ENCODE results near the gene COX6A2. TPM values are rescaled to one million over a fixed set of nuclear protein-coding genes. Genes with fewer than 3 reads are reported as not detected.
A peak's percentile ranks its signal among the peaks of the same experiment; 100 is the strongest.

The COX6A2 gene
- total RNA-seq, 2 experiments from 2014 or later: not detected

- Histone ChIP-seq H3K36me3 (ENCODE audit: insufficient read depth, low read length) (no peaks in the 10 kb centered on the region), H3K4me1 (ENCODE audit: insufficient read depth, low read length) (peaks cover 51% of the 10 kb centered on the region), H3K4me3 (ENCODE audit: low read length) (no peak overlapping the region), H3K9me3 (ENCODE audit: control insufficient read depth in 1 of 2, insufficient read depth in 1 of 2, low read length in 2 of 2) (peaks cover 0 to 6% of the 10 kb centered on the region in 2 experiments), H3K27me3 (ENCODE audit: control insufficient read depth in 1 of 2, insufficient read depth in 2 of 2, low read length in 2 of 2) (peaks cover 10 to 24% of the 10 kb centered on the region in 2 experiments), H3K27ac (ENCODE audit: low read depth in 1 of 2, low read length in 2 of 2) (no peak overlapping the region)
- Mint-ChIP-seq H3K27me3 (peaks cover 13% of the 10 kb centered on the region), H3K9me3 (no peaks in the 10 kb centered on the region), H3K4me3 (peak overlapping the region; percentile 76), H3K27ac (no peak overlapping the region), H3K36me3 (ENCODE audit: low read depth) (no peaks in the 10 kb centered on the region), H3K4me1 (ENCODE audit: low read depth) (peaks cover 25% of the 10 kb centered on the region)
- DNase-seq (peak in 5 of 14 experiments; percentile 38 to 72 (median 51)), ATAC-seq (ENCODE audit: poor library complexity) (peak; percentile 23)
- ChIA-PET POLR2A (no interaction called here), CTCF (no interaction called here)
- intact Hi-C loops (cut with DNase I, micrococcal nuclease): loop anchor here in 1 of 2 experiments (5.0 kb wide), 1 partner anchor 385 kb away; no protein-coding TSS in a partner anchor
- no peak for TF ChIP-seq CTCF (IDR thresholded peaks at IDR 0.05)
Measured at GRCh38 chr16:31472709-31473203, 44.6 kb upstream of the COX6A2 start.

GRCh38 chr16:31471875-31472708 lies 43.9 kb upstream of the COX6A2 start, which contains the start of gene TGFB1I1:
TGFB1I1 (plus strand) TSS chr16:31472152; CDS start chr16:31472189, 37 bp downstream.
- Mint-ChIP-seq H3K4me1 (ENCODE audit: low read depth) (peaks cover 22% of the 10 kb centered on the region), H3K27me3 (peaks cover 13% of the 10 kb centered on the region), H3K4me3 (peak within 1 kb of the TSS; percentile 76), H3K27ac (no peak within 1 kb of the TSS), H3K36me3 (ENCODE audit: low read depth) (peaks cover 4% of the 10 kb centered on the region), H3K9me3 (no peaks in the 10 kb centered on the region)
- ATAC-seq (ENCODE audit: poor library complexity): no peak
- intact Hi-C loops (cut with DNase I, micrococcal nuclease): loop anchor here in 1 of 2 experiments (5.0 kb wide), 1 partner anchor 385 kb away; no protein-coding TSS in a partner anchor
- peaks cover 51% of the 10 kb centered on the region for H3K4me1 ChIP-seq (ENCODE audit: insufficient read depth, low read length)
- H3K36me3 ChIP-seq (ENCODE audit: insufficient read depth, low read length): peaks cover under 1% of the 10 kb centered on the region
- DNase-seq: peak in 1 of 14 experiments; percentile 20
- no peak within 1 kb of the TSS for H3K27ac ChIP-seq (ENCODE audit: low read depth in 1 of 2, low read length in 2 of 2)
- CTCF ChIA-PET: no interaction called here
- TF ChIP-seq CTCF (IDR thresholded peaks at IDR 0.05): no peak
- peak within 1 kb of the TSS; percentile 29 for H3K4me3 ChIP-seq (ENCODE audit: low read length)
- H3K9me3 ChIP-seq (ENCODE audit: control insufficient read depth in 1 of 2, insufficient read depth in 1 of 2, low read length in 2 of 2): peaks cover 0 to 6% of the 10 kb centered on the region in 2 experiments
- POLR2A ChIA-PET: interaction anchor here (1.6 kb wide), 1 partner anchor 12 kb away, joined by 7 read pairs; no protein-coding TSS in a partner anchor
- H3K27me3 ChIP-seq (ENCODE audit: control insufficient read depth in 1 of 2, insufficient read depth in 2 of 2, low read length in 2 of 2): peaks cover 10 to 24% of the 10 kb centered on the region in 2 experiments

- H3K36me3 Mint-ChIP-seq (ENCODE audit: low read depth): peaks cover 10% of the 10 kb centered on the region
- H3K4me3 Mint-ChIP-seq: no peak overlapping the region
- ATAC-seq (ENCODE audit: poor library complexity) (no peak), DNase-seq (peak in 1 of 14 experiments; percentile 14)
- Histone ChIP-seq H3K27ac (ENCODE audit: low read depth in 1 of 2, low read length in 2 of 2) (no peak overlapping the region), H3K4me1 (ENCODE audit: insufficient read depth, low read length) (peaks cover 52% of the 10 kb centered on the region), H3K27me3 (ENCODE audit: control insufficient read depth in 1 of 2, insufficient read depth in 2 of 2, low read length in 2 of 2) (peaks cover 10 to 24% of the 10 kb centered on the region in 2 experiments), H3K4me3 (ENCODE audit: low read length) (no peak overlapping the region), H3K36me3 (ENCODE audit: insufficient read depth, low read length) (peaks cover 5% of the 10 kb centered on the region), H3K9me3 (ENCODE audit: control insufficient read depth in 1 of 2, insufficient read depth in 1 of 2, low read length in 2 of 2) (peaks cover 0 to 6% of the 10 kb centered on the region in 2 experiments)
- H3K9me3 Mint-ChIP-seq: no peaks in the 10 kb centered on the region
- peaks cover 13% of the 10 kb centered on the region for H3K27me3 Mint-ChIP-seq
- intact Hi-C loops (cut with DNase I, micrococcal nuclease): loop anchor here in 1 of 2 experiments (5.0 kb wide), 1 partner anchor 386 kb away; no protein-coding TSS in a partner anchor
- H3K4me1 Mint-ChIP-seq (ENCODE audit: low read depth): peaks cover 17% of the 10 kb centered on the region
- ChIA-PET CTCF (no interaction called here), POLR2A (interaction anchor here (1.6 kb wide), 1 partner anchor 11 kb away, joined by 7 read pairs; no protein-coding TSS in a partner anchor)
- no peak overlapping the region for H3K27ac Mint-ChIP-seq
- no peak for TF ChIP-seq CTCF (IDR thresholded peaks at IDR 0.05)
Measured at GRCh38 chr16:31471241-31471874, 43.2 kb upstream of the COX6A2 start.
